ENCODE results near the gene BMPR1B.

GRCh38 chr4:94917146-94917545, 159.4 kb downstream of the BMPR1B start:
- TF ChIP-seq EZH2 (optimal IDR thresholded peaks at IDR 0.05; ENCODE audit: low read depth, low read length): no peak
- TF ChIP-seq CTCF (IDR thresholded peaks at IDR 0.05; ENCODE audit: low read length): no peak

Measured in MM.1S (cell line).